Measurements from ENCODE around the gene CASP1. TPM values are rescaled to one million over a fixed set of nuclear protein-coding genes. Genes with fewer than 3 reads are reported as not detected.
"Not testable (repeated sequence)": the region's sequence is repeated elsewhere in the genome, so short reads cannot be mapped to it uniquely, and the experiment has no call there.

CASP1 gene
- total RNA-seq, result 10 to 100 TPM; 23.8 to 24.5 TPM

- intact Hi-C loops (cut with micrococcal nuclease), result loop anchor here (1.0 to 5.0 kb wide), 4 partner anchors 10 to 987 kb away; partner anchors contain the start of genes CARD16, CASP4 and MSANTD4
- H3K4me3 Mint-ChIP-seq, result peak within 1 kb of the TSS; percentile 92
- peaks cover 21% of the 10 kb centered on the region for H3K36me3 Mint-ChIP-seq (ENCODE audit: low read depth)
- DNase-seq, result peak; percentile 56
- H3K27me3 Mint-ChIP-seq (ENCODE audit: low read depth), result no peaks in the 10 kb centered on the region
- H3K4me1 Mint-ChIP-seq (ENCODE audit: low read depth), result peaks cover 54% of the 10 kb centered on the region
- H3K9me3 Mint-ChIP-seq, result no peaks in the 10 kb centered on the region
- CTCF ChIA-PET, result interaction anchor here (0.6 to 1.1 kb wide), 4 partner anchors 9 to 504 kb away, joined by 3 to 5 read pairs (median 4); no protein-coding TSS in a partner anchor
- H3K27ac Mint-ChIP-seq, result peak within 1 kb of the TSS; percentile 98
Observed at GRCh38 chr11:105034813-105035620, at the start of gene CASP1. TSS of gene CASP1 (minus strand) at chr11:105035144. CDS start at chr11:105035113, 31 bp downstream.

GRCh38 chr11:105081412-105082150 lies 46.6 kb upstream of the CASP1 start:
- CTCF ChIA-PET, result no interaction called here

GRCh38 chr11:105080171-105080906 lies 45.4 kb upstream of the CASP1 start:
- H3K27ac Mint-ChIP-seq; DNase-seq; H3K9me3 Mint-ChIP-seq; CTCF ChIA-PET; H3K27me3 Mint-ChIP-seq (ENCODE audit: low read depth); H3K4me3 Mint-ChIP-seq; H3K36me3 Mint-ChIP-seq (ENCODE audit: low read depth): not testable (repeated sequence)
- intact Hi-C loops (cut with micrococcal nuclease), result loop anchor here (2.0 kb wide), 1 partner anchor 20 kb away; no protein-coding TSS in a partner anchor
- H3K4me1 Mint-ChIP-seq (ENCODE audit: low read depth), result peaks cover 20% of the 10 kb centered on the region

More at GRCh38 chr11:105081412-105082150, 46.6 kb upstream of the CASP1 start:
- Mint-ChIP-seq H3K36me3 (ENCODE audit: low read depth) (no peaks in the 10 kb centered on the region), H3K27me3 (ENCODE audit: low read depth) (peaks cover 8% of the 10 kb centered on the region), H3K4me3 (no peak overlapping the region), H3K9me3 (no peaks in the 10 kb centered on the region), H3K4me1 (ENCODE audit: low read depth) (peaks cover 20% of the 10 kb centered on the region), H3K27ac (no peak overlapping the region)
- intact Hi-C loops (cut with micrococcal nuclease), result loop anchor here (2.0 kb wide), 1 partner anchor 19 kb away; no protein-coding TSS in a partner anchor
- DNase-seq, result no peak

GRCh38 chr11:105078283-105078682 lies 43.3 kb upstream of the CASP1 start:
- no peaks in the 10 kb centered on the region for H3K36me3 Mint-ChIP-seq (ENCODE audit: low read depth)
- no peak overlapping the region for H3K27ac Mint-ChIP-seq
- CTCF ChIA-PET, result no interaction called here
- intact Hi-C loops (cut with micrococcal nuclease), result loop anchor here (5.0 kb wide), 1 partner anchor 371 kb away; no protein-coding TSS in a partner anchor
- no peaks in the 10 kb centered on the region for H3K9me3 Mint-ChIP-seq
- H3K4me3 Mint-ChIP-seq, result no peak overlapping the region
- H3K27me3 Mint-ChIP-seq (ENCODE audit: low read depth), result peaks cover 6% of the 10 kb centered on the region
- peaks cover 20% of the 10 kb centered on the region for H3K4me1 Mint-ChIP-seq (ENCODE audit: low read depth)
- no peak for DNase-seq

GRCh38 chr11:105077141-105077790 lies 42.3 kb upstream of the CASP1 start:
- H3K9me3 Mint-ChIP-seq; H3K4me3 Mint-ChIP-seq; H3K36me3 Mint-ChIP-seq (ENCODE audit: low read depth); H3K27ac Mint-ChIP-seq; H3K27me3 Mint-ChIP-seq (ENCODE audit: low read depth); CTCF ChIA-PET: not testable (repeated sequence)
- H3K4me1 Mint-ChIP-seq (ENCODE audit: low read depth), result peaks cover 20% of the 10 kb centered on the region
- DNase-seq, result peak; percentile 65
- intact Hi-C loops (cut with micrococcal nuclease), result loop anchor here (1.0 to 5.0 kb wide), 2 partner anchors 220 to 370 kb away; no protein-coding TSS in a partner anchor

GRCh38 chr11:105074166-105074530 lies 39.2 kb upstream of the CASP1 start:
- Mint-ChIP-seq H3K4me3 (no peak overlapping the region), H3K27me3 (ENCODE audit: low read depth) (no peaks in the 10 kb centered on the region), H3K4me1 (ENCODE audit: low read depth) (peaks cover 22% of the 10 kb centered on the region), H3K36me3 (ENCODE audit: low read depth) (no peaks in the 10 kb centered on the region), H3K9me3 (no peaks in the 10 kb centered on the region), H3K27ac (no peak overlapping the region)
- intact Hi-C loops (cut with micrococcal nuclease), result no loop called here
- CTCF ChIA-PET, result no interaction called here
- no peak for DNase-seq

GRCh38 chr11:105073456-105074165 lies 38.7 kb upstream of the CASP1 start:
- Mint-ChIP-seq H3K4me3 (no peak overlapping the region), H3K27ac (no peak overlapping the region), H3K4me1 (ENCODE audit: low read depth) (peaks cover 26% of the 10 kb centered on the region), H3K27me3 (ENCODE audit: low read depth) (no peaks in the 10 kb centered on the region), H3K36me3 (ENCODE audit: low read depth) (no peaks in the 10 kb centered on the region), H3K9me3 (no peaks in the 10 kb centered on the region)
- CTCF ChIA-PET, result no interaction called here
- no peak for DNase-seq
- intact Hi-C loops (cut with micrococcal nuclease), result no loop called here

GRCh38 chr11:105072080-105072479 lies 37.1 kb upstream of the CASP1 start:
- H3K27me3 Mint-ChIP-seq (ENCODE audit: low read depth), result not testable (repeated sequence)

GRCh38 chr11:105071089-105071732 lies 36.3 kb upstream of the CASP1 start:
- Mint-ChIP-seq H3K27me3 (ENCODE audit: low read depth) (no peaks in the 10 kb centered on the region), H3K9me3 (no peaks in the 10 kb centered on the region), H3K27ac (peak overlapping the region; percentile 77), H3K4me3 (peak overlapping the region; percentile 71), H3K4me1 (ENCODE audit: low read depth) (peaks cover 18% of the 10 kb centered on the region), H3K36me3 (ENCODE audit: low read depth) (no peaks in the 10 kb centered on the region)
- CTCF ChIA-PET, result interaction anchor here (0.7 kb wide), 1 partner anchor 458 kb away, joined by 3 read pairs; no protein-coding TSS in a partner anchor
- intact Hi-C loops (cut with micrococcal nuclease), result loop anchor here (2.0 kb wide), 1 partner anchor 36 kb away; the partner anchor contains the start of gene CASP1
- peak; percentile 8 for DNase-seq

More at GRCh38 chr11:105072080-105072479, 37.1 kb upstream of the CASP1 start:
- H3K36me3 Mint-ChIP-seq (ENCODE audit: low read depth); DNase-seq; H3K4me3 Mint-ChIP-seq; CTCF ChIA-PET; H3K27ac Mint-ChIP-seq; intact Hi-C loops (cut with micrococcal nuclease); H3K9me3 Mint-ChIP-seq: not testable (repeated sequence)
- peaks cover 21% of the 10 kb centered on the region for H3K4me1 Mint-ChIP-seq (ENCODE audit: low read depth)

- Mint-ChIP-seq H3K27me3 (ENCODE audit: low read depth) (no peaks in the 10 kb centered on the region), H3K4me1 (ENCODE audit: low read depth) (peaks cover 18% of the 10 kb centered on the region), H3K27ac (peak overlapping the region; percentile 77), H3K4me3 (peak overlapping the region; percentile 71), H3K9me3 (no peaks in the 10 kb centered on the region), H3K36me3 (ENCODE audit: low read depth) (no peaks in the 10 kb centered on the region)
- intact Hi-C loops (cut with micrococcal nuclease), result loop anchor here (2.0 kb wide), 1 partner anchor 36 kb away; the partner anchor contains the start of gene CASP1
- DNase-seq, result no peak
- CTCF ChIA-PET, result interaction anchor here (0.7 kb wide), 1 partner anchor 101 kb away, joined by 3 read pairs; no protein-coding TSS in a partner anchor
Observed at GRCh38 chr11:105070306-105070705, 35.4 kb upstream of the CASP1 start.

Measured in activated naive CD4-positive, alpha-beta T cell treated with anti-CD3 and anti-CD28 coated beads for 36 hours (primary cell).